HG03442 (cell line): ENCODE measurements around the gene TEX26.
"Not testable (repeated sequence)": the region's sequence is repeated elsewhere in the genome, so short reads cannot be mapped to it uniquely, and the experiment has no call there.

ENCODE experiments used
- ATAC-seq: cut with Tn5 transposase; IDR thresholded peaks from one replicate; pipeline ENCODE4 v1.9.1; 2021; ENCODE audit warnings: mild to moderate bottlenecking, moderate library complexity; ENCODE audit not compliant: unreplicated experiment

Gene TEX26

GRCh38 chr13:30918662-30919405 lies 13.6 kb upstream of the TEX26 start:
- ATAC-seq, result no peak

DNA sequence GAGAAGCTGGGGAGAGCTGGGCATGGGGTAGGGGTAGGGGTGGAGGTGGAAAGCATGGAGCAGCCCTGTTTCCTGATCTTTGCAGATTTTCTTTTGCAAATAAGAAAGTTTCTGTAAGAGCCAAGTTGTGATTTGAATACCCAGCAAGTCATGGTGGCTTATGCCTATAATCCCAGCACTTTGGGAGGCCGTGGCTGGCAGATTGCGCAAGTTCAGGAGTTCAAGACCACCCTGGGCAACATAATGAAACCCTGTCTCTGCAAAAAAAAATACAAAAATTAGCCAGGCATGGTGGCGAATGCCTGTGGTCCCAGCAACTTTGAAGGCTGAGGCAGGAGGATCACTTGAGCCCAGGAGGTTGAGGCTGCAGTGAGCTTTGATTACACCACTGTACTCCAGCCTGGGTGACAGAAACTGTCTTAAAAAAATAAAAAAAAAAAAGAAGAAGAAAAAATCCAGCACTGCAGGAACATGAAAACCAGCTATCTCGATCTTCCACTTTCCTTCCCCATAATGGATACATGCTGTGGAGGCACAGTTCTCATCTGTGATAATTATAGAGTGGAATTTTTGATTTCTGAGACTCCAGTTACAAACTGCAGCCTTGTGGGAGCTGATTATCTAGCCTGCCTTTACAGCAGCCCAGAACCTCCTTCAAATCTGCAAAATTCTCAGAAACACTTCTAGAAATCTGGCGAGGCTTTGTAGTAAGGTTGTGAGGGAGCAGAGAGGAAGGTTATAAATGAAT lies 12.1 kb upstream of the TEX26 start:
- no peak for ATAC-seq

DNA sequence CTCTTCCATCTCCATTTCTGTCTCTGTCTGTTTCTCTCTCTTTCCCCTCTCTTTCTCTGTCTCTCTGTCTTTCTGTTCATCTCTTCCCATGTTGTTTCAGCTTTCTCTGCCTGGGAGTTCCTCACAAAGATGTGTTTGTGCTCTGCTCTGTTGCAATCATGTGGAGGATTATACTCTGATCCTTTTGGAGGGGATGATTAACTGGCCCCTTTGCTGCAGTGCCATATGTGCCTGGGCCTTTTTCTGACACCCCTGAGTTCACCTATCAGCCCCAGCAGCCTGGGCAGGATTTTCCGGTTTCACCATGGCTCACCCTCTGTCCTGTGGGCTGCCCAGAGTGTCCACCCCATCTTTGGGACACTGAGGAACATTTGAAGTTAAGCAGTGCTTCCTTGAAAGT lies 9.0 kb upstream of the TEX26 start:
- ATAC-seq, result no peak

GRCh38 chr13:30924721-30925120 lies 7.7 kb upstream of the TEX26 start:
- ATAC-seq, result no peak

- no peak for ATAC-seq
Measured at GRCh38 chr13:30925429-30925828, 7.0 kb upstream of the TEX26 start.

GRCh38 chr13:30926781-30927180 lies 5.7 kb upstream of the TEX26 start:
- no peak for ATAC-seq

GRCh38 chr13:30927188-30927587 lies 5.3 kb upstream of the TEX26 start:
- ATAC-seq, result not testable (repeated sequence)

GRCh38 chr13:30927595-30927994 lies 4.9 kb upstream of the TEX26 start:
- no peak for ATAC-seq

GRCh38 chr13:30928978-30929377 lies 3.5 kb upstream of the TEX26 start:
- no peak for ATAC-seq

DNA sequence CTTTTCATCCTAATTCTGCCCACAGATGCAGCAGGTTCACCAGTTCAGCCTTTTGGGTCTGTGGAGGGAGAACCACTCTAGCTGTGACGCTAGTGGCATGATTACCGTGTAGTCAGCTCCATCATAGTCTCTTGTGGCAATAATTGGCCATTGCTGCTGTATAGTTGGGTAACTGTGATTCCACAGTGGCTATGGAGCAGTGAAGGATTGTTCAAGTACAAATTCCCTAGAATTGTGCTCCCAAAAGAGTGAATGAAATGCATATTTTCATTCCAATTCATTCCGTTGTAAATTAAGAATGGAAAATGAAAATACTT lies 856 bp downstream of the TEX26 start:
- ATAC-seq, result no peak

DNA sequence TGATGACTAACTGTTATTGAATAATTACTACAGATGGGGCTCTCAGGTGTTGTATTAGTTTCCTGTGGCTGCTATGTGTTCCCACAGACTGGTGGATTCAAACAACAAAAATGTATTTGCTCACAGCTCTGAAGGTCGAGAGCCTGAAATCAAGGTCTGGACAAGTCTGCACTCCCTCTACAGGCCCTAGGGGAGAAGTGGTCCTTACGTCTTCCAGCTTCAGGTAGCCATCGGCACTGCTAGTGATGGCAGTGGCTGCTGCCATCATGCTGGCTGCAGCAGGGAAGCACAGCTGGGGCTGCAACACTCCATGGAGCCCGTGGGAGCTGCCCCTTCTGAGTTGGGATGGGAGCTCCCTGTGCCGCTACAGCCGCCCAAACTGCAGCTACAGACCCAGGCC lies 1.9 kb downstream of the TEX26 start:
- ATAC-seq, result no peak

DNA sequence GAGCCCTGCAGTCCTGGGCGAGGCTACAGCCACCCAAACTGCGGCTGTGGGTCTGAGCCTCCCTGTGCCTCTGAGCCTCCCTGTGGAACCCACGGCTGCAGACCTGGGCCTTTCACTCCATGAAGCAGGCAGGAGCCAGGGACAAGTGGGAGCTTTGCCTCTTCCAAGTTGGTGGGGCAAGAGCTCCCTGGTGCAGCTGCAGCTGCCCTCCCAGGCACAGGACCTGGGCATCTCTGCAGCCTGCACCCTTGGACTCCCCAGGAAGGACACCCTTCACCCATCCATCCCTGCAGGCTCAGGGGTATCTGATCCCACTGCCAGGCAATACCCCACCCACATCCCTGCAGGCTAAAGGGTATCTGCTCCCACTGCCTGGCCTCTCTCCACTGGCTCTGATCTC lies 2.3 kb downstream of the TEX26 start:
- ATAC-seq, result no peak

DNA sequence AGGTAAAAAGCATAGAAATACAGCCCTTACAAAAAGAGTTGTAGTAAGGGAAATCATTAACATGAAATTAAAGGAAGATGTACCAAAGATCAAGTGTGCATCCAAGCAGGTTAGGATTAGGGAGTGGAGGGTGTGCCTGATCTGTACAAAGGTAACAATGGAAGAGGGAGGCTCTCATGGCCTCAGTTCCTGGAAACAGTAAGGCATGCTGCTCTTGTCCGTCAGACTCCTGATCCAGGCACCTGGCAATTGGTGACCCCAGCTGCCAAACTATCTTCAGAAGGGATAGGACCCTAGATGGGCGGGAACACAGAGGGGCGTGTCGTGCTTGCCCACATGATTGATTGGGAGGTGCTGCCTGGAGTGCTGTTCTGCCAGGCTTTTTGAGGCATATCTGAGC lies 4.5 kb downstream of the TEX26 start:
- no peak for ATAC-seq

DNA sequence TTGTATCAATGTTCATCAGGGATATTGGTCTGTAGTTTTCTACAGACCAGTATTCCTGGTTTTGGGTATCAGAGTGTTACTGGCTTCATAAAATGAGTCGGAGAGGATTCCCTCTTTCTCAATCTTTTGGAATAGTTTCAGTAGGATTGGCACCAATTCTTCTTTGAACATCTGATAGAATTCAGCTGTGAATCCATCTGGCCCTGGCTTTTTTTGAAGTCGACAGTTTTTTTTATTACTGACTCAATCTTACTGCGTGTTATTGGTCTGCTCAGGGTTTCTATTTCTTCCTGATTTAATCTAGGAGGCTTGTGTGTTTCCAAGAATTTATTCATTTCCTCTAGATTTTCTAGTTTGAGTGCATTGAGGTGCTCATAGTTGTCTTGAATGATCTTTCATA lies 11.4 kb downstream of the TEX26 start:
- ATAC-seq, result no peak

- ATAC-seq, result no peak
Measured at GRCh38 chr13:30957258-30957943, 24.9 kb downstream of the TEX26 start.

GRCh38 chr13:30959678-30960077 lies 27.2 kb downstream of the TEX26 start:
- ATAC-seq, result no peak

DNA sequence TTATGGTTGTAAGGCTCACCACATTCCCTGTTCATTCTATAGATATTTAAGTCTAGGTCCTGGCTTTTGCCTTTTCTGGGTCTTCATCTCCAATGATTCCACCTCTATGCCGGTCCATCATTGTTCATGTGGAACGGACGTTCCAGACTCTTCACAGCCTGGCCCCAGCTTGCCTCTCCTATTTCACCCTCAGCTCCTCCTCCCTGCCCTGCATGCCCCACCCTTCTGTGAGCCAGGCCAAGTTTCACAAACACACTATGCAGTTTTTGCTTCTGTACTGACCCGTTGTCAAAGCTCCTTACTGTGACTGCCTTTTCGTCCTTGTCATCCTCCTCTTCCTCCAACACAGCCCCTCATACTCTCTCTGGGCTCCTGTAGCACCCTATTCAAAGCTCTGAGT lies 31.3 kb downstream of the TEX26 start:
- ATAC-seq, result no peak

GRCh38 chr13:30965380-30965779 lies 32.9 kb downstream of the TEX26 start:
- no peak for ATAC-seq

- no peak for ATAC-seq
Measured at GRCh38 chr13:30966101-30966500, 33.6 kb downstream of the TEX26 start.

DNA sequence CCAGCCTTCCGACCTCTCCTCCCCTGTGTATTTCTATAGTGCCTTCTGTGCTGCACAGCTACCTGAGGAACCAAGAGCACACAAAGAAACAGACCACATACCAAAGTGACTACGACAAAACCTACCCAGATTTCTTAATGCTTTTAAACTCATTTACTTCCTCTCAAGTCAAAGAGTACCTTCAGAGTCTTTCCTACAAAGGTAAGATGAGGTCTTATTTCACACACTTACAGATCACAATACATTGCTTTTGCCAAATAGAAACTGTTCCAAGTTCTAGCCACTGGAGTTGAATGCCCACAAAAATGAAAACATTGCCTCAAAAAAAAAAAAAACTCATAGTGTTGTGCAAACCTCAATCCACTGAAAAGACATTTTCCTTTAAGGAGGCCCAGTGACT lies 36.4 kb downstream of the TEX26 start:
- ATAC-seq, result no peak

- no peak for ATAC-seq
Measured at GRCh38 chr13:30971575-30971974, 39.1 kb downstream of the TEX26 start.

GRCh38 chr13:30972888-30973377 lies 40.5 kb downstream of the TEX26 start:
- ATAC-seq, result no peak
